SK-MEL-5 (cell line): Measurements from ENCODE around the gene LRRIQ4. TPM values are rescaled to one million over a fixed set of nuclear protein-coding genes. Genes with fewer than 3 reads are reported as not detected.

Experiments
- DNase-seq: peaks from one replicate; pipeline ENCODE4 v3.0.0-alpha.2; 2016; ENCODE audit warnings: low read depth, low spot score
- in situ Hi-C: cut with HindIII; loops from 2 replicates; pipeline ENCODE4 v1.10.0; 2016; ENCODE audit warnings: low sequenced_read_pairs, high pct_unique_total_duplicates, low pct_unique_long_range_greater_than_20kb
- total RNA-seq: library from RNA; depleted of rRNA; stranded (reverse); fragments of >200 nt; shearing (Covaris generic); gene quantifications from 2 replicates; pipeline ENCODE4 v1.2.3, GENCODE V29; 2014; rRNA removed

LRRIQ4 gene
- total RNA-seq, 1 experiment from 2014 or later: not detected

DNA sequence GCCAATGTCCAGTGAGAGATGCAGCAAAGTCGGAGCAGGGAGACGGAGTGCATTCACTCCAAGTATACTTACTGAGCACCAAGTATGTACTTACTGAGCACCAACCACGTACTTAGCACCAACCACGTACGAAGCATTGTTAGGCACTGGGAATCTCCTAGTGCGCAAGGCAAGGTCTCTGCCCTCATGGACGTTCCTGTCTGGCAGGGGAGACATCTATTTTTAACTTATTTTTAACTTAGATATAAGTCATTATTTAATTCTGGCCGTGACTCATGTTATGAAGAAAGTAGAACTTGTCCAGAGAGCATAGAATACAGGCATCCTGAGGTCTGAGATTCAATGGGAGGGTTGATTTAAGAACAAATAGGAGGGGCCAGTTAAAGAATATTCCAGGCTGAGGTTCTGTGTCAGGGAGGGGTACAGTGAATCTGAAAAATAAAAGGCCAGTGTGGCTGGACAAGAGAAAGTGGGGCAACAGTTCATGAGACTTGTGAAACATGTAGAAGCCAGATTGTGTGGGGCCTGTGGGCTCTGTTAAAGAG is 66.4 kb downstream of the LRRIQ4 start:
- in situ Hi-C loops: no loop called here
- no peak for DNase-seq

DNA sequence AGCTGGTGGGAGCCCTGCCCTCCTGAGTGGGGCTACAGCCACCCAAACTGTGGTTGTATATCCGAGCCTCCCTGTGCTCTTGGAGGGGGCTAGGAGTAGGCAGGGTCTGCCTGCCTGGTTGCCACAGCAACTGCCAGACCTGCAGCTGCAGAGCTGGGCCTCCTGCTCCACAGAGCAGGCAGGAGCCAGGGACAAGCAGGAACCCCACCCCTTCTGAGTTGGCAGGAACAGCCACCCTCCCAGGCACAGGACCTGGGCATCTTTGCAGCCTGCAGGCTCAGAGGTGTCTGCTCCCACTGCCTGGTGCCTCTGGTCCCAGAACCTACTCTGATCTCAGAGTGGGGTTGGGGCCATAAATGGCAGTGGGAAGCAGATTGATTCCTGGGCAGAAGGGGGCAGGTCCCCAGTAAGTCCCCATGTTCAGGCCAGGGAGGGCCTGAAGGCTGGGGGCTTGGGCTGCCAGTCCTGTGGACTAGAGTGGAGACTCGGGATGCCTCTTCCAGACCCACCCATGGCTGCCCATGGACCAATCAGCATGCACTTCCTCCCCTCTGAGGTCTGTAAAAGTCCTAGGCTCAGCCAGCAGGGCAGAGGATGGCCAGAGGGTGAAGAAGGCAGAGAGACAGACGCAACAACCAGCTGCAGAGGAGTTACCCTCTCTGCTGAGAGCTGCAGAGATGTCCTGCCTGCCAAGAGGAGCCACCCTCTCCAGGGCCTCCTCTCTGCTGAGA is 67.3 kb downstream of the LRRIQ4 start:
- in situ Hi-C loops: no loop called here
- no peak for DNase-seq

DNA sequence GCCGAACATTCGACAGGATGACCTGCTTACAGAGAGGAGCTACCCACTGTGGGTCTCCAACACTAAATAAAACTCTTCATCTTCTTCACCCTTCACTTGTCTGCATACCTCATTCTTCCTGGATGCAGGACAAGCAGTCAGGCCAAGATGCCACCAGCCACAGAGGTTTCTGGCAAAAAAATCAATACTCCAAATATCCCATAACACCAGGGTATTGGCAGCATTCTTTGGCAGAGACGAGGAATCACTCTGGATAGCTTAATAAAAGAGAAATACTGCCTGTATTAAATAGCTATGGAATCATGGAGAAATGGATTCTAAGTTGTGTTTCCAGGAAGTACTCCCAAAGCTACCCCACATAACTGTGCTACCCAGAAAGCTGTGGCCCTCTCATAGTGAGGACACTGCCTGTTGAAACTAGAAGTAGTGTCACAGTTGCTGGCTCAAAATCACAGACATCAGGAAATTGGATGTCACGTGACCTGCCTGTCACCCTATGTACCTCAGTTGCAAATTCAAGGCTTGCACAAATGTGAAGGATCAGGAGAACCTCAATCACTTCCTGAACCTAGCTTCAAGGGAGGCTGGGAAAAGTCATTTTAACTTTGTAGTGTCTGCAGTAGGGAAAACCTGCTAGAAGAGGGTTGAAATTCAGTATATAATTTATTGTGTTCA is 68.0 kb downstream of the LRRIQ4 start:
- in situ Hi-C loops: no loop called here
- DNase-seq: no peak

DNA sequence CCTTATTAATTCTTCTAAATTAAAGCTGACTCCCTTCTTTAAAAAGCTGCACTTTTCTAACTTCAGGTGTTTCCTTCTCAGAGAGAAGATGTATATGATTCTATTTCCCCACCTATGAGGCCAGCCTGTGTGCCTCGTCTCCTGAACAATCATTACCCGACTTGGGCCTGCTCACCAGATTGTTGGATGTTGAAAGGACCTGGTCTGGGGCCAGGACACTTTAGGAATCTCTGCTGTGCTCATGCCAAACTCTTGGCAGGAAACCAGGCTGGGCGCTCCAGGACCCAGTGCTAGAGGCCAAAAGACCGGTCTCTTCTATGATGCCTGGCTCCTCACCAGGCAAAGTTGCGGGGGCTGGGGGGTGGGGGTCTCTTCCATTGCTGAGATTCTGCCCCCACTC is 74.0 kb downstream of the LRRIQ4 start:
- in situ Hi-C loops: no loop called here
- no peak for DNase-seq

Other genes with a start within 250 kb of the LRRIQ4 start
- gene MECOM, start 149.2 kb upstream of the LRRIQ4 start, total RNA-seq: 0.13 and 0.51 TPM in 2 replicates
- 2.5 and 10.4 TPM in 2 replicates for gene TERC, start 47.8 kb upstream of the LRRIQ4 start, total RNA-seq
- 0.24 TPM in 1 of 2 replicates, not detected in the other for gene ACTRT3, start 43.3 kb upstream of the LRRIQ4 start, total RNA-seq
- gene MYNN, start 39.5 kb upstream of the LRRIQ4 start, total RNA-seq: 15.2 and 15.9 TPM in 2 replicates
- gene LRRC34, start within 50 bp of the LRRIQ4 start, total RNA-seq: 4.9 and 6.5 TPM in 2 replicates
- gene LRRC31, start 57.1 kb downstream of the LRRIQ4 start, total RNA-seq: not detected in 2 replicates
- gene SAMD7, start 98.7 kb downstream of the LRRIQ4 start, total RNA-seq: not detected in 2 replicates
- 34.6 and 35.4 TPM in 2 replicates for gene SEC62, start 153.9 kb downstream of the LRRIQ4 start, total RNA-seq
- gene GPR160, start 225.1 kb downstream of the LRRIQ4 start, total RNA-seq: 3.2 and 3.7 TPM in 2 replicates